SU-DHL-6 (cell line): ENCODE results near the gene UTY.
"Not testable (repeated sequence)": the region's sequence is repeated elsewhere in the genome, so short reads cannot be mapped to it uniquely, and the experiment has no call there.

ENCODE experiments used
- EZH2phosphoT487 ChIP-seq: fragments of 200-600 bp; sonication (generic), shearing (Covaris generic); conservative IDR thresholded peaks from 2 replicates; pipeline ENCODE4 v1.6.1; 2018; ENCODE audit warnings: mild to moderate bottlenecking, antibody characterized with exemption, low read length, moderate library complexity, mixed read lengths
- TF ChIP-seq, protein P1 (sequence below): fragments of 200-600 bp; sonication (generic); IDR thresholded peaks from one replicate; pipeline ENCODE4 v1.5.1; 2017; ENCODE audit warnings: antibody characterized with exemption, mild to moderate bottlenecking, low read length, moderate library complexity; ENCODE audit not compliant: insufficient read depth, poor library complexity, severe bottlenecking

DNA sequence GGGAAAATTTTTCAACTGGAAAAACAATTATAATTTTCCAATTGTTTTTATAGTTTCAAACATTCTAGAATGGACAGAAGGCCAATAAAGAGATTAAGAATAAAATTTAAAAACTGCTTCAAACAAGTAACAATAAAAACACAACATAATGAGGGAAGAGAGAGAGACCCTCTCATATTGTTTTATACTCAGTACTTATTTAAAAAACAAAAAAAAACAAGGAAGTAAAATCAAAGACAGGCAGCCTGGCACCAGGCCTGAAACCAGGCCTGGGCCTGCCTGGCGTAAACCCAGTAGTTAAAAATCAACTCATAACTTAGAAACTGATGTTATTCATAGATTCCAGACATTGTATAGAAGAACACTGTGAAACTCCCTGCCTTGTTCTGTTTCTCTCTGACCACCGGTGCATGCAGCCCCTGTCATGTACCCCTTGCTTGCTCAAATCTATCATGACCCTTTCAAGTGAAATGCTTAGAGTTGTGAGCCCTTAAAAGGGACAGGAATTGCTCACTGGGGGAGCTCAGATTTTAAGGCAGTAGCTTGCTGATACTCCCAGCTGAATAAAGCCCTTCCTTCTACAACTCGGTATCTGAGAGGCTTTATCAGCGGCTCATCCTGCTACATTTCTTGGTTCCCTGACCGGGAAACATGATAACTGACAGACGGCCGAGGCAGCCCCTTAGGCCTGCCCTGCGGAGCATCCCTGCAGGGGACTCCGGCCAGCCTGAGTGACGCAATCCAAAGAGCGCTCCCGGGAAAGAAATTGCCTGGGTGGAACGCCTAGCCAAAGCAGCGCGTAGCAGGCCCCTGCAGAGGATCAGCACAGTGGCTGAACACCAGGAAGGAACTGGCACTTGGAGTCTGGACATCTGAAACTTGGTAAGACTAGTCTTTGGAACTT is 197.4 kb downstream of the UTY start:
- TF ChIP-seq, protein P1, sequence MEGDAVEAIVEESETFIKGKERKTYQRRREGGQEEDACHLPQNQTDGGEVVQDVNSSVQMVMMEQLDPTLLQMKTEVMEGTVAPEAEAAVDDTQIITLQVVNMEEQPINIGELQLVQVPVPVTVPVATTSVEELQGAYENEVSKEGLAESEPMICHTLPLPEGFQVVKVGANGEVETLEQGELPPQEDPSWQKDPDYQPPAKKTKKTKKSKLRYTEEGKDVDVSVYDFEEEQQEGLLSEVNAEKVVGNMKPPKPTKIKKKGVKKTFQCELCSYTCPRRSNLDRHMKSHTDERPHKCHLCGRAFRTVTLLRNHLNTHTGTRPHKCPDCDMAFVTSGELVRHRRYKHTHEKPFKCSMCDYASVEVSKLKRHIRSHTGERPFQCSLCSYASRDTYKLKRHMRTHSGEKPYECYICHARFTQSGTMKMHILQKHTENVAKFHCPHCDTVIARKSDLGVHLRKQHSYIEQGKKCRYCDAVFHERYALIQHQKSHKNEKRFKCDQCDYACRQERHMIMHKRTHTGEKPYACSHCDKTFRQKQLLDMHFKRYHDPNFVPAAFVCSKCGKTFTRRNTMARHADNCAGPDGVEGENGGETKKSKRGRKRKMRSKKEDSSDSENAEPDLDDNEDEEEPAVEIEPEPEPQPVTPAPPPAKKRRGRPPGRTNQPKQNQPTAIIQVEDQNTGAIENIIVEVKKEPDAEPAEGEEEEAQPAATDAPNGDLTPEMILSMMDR: not testable (repeated sequence)
- not testable (repeated sequence) for TF ChIP-seq EZH2phosphoT487
